A549 (cell line): ENCODE data around the gene BAIAP3. TPM values are rescaled to one million over a fixed set of nuclear protein-coding genes. Genes with fewer than 3 reads are reported as not detected.

ENCODE experiments used
- ATAC-seq, 2 experiments: fragments of 200-7000 bp in 1 of 2; fragments of >200 bp in 1 of 2; cut with Nextera tagmentation in 1 of 2; cut with Tn5 transposase in 1 of 2; 3 replicates each; pipeline versions ENCODE4 v1.8.0 to v1.9.1; 2018 to 2020; ENCODE audit warnings: mild to moderate bottlenecking in 1 of 2, moderate library complexity in 1 of 2
- CTCF ChIA-PET: fragments of 300-600 bp; sonication (Branson Sonifier 250); formaldehyde crosslinking; extraction: SDS; loops from one replicate; lab custom pipeline; 2021; ENCODE audit warnings: antibody characterized with exemption, inconsistent platforms; lab: Yijun Ruan, JAX
- POLR2A ChIA-PET: fragments of 350-600 bp; formaldehyde crosslinking; extraction: SDS; loops from one replicate; lab custom pipeline; 2021; ENCODE audit warnings: antibody characterized with exemption, inconsistent platforms; lab: Yijun Ruan, JAX
- DNase-seq, 2 experiments: peaks; one replicate each; pipeline versions ENCODE4 v3.0.0 to v3.0.0-alpha.2; 2011 to 2016; ENCODE audit warnings: low read depth in 1 of 2, low spot score in 1 of 2
- FAIRE-seq: peaks from 2 replicates; lab custom pipeline; 2011; peaks lifted over from hg19 to GRCh38; lab: Jason Lieb, UNC
- H3K27ac ChIP-seq, 2 experiments: fragments of >200 bp; sonication (Bioruptor Twin); formaldehyde crosslinking; 3 replicates each; pipeline ENCODE4 v1.5.1; 2016 to 2017
- H3K4me1 ChIP-seq: fragments of >200 bp; sonication (Bioruptor Twin); formaldehyde crosslinking; 3 replicates; pipeline ENCODE4 v1.6.1; 2016
- H3K4me2 ChIP-seq: fragments of >200 bp; sonication (Bioruptor Twin); formaldehyde crosslinking; 3 replicates; pipeline ENCODE4 v1.6.1; 2016
- H3K4me3 ChIP-seq: fragments of >200 bp; sonication (Bioruptor Twin); formaldehyde crosslinking; 3 replicates; pipeline ENCODE4 v1.5.1; 2016
- H3K9me3 ChIP-seq: fragments of >200 bp; sonication (Bioruptor Twin); formaldehyde crosslinking; 3 replicates; pipeline ENCODE4 v1.6.1; 2016
- BCL3 ChIP-seq: fragments of >200 bp; sonication (Bioruptor Twin); formaldehyde crosslinking; IDR thresholded peaks from 3 replicates; pipeline ENCODE4 v1.6.1; 2016
- CBX2 ChIP-seq: fragments of 200-600 bp; sonication (generic); IDR thresholded peaks from 2 replicates; pipeline ENCODE4 v1.6.1; 2016; ENCODE audit warnings: low read depth, mild to moderate bottlenecking, borderline replicate concordance
- CTCF ChIP-seq: fragments of >200 bp; sonication (Bioruptor Twin); formaldehyde crosslinking; IDR thresholded peaks from 3 replicates; pipeline ENCODE4 v1.5.1; 2016
- ESRRA ChIP-seq: fragments of 150-350 bp; IDR thresholded peaks from 2 replicates; pipeline ENCODE4 v1.6.1; 2014; ENCODE audit warnings: mild to moderate bottlenecking, low read length, borderline replicate concordance
- GATA3 ChIP-seq: IDR thresholded peaks from 2 replicates; pipeline ENCODE4 v1.6.1; 2012; ENCODE audit warnings: borderline replicate concordance
- HEYL ChIP-seq: fragments of 250-450 bp; sonication (Bioruptor Pico); IDR thresholded peaks from 2 replicates; pipeline ENCODE4 v1.8.0; 2021; ENCODE audit warnings: mild to moderate bottlenecking, moderate library complexity
- HMGXB4 ChIP-seq: fragments of 250-450 bp; sonication (Bioruptor Pico); IDR thresholded peaks from 2 replicates; pipeline ENCODE4 v1.5.0; 2021; ENCODE audit warnings: mild to moderate bottlenecking, moderate library complexity, borderline replicate concordance
- MAX ChIP-seq: IDR thresholded peaks from 2 replicates; pipeline ENCODE4 v1.6.1; 2012
- MAZ ChIP-seq: fragments of 150-350 bp; IDR thresholded peaks from 2 replicates; pipeline ENCODE4 v1.6.1; 2014; ENCODE audit warnings: antibody characterized with exemption, low read depth, low read length, borderline replicate concordance
- MYC ChIP-seq: IDR thresholded peaks from 2 replicates; pipeline ENCODE4 v1.6.1; 2012; ENCODE audit warnings: mild to moderate bottlenecking, inconsistent platforms, low read length, improper control_type of control experiment, borderline replicate concordance
- NR3C1 ChIP-seq: fragments of >200 bp; sonication (Bioruptor Twin); formaldehyde crosslinking; IDR thresholded peaks from 3 replicates; pipeline ENCODE4 v1.6.1; 2017
- POLR2A ChIP-seq: IDR thresholded peaks from 2 replicates; pipeline ENCODE4 v1.6.1; 2012; ENCODE audit warnings: mild to moderate bottlenecking, low read length
- TFCP2L1 ChIP-seq: fragments of 250-450 bp; sonication (Bioruptor Pico); IDR thresholded peaks from 2 replicates; pipeline ENCODE4 v1.5.0; 2021; ENCODE audit warnings: mild to moderate bottlenecking
- TP53 ChIP-seq: fragments of 250-450 bp; sonication (Bioruptor Pico); IDR thresholded peaks from 2 replicates; pipeline ENCODE4 v1.5.0; 2021; ENCODE audit warnings: mild to moderate bottlenecking, moderate library complexity
- ZC3H11A ChIP-seq: fragments of 450-650 bp; IDR thresholded peaks from 2 replicates; pipeline ENCODE4 v1.6.1; 2014; ENCODE audit warnings: antibody characterized with exemption, mild to moderate bottlenecking
- WGBS: methylation state at CpG from one replicate; pipeline ENCODE4 v1.1.6; 2017; ENCODE audit errors: missing lambda C conversion rate; 5-methylcytosine and 5-hydroxymethylcytosine counted together
- polyA plus RNA-seq, 4 experiments: library from polyadenylated mRNA; depleted of rRNA in 3 of 4; stranded (reverse); fragments of >200 nt; fragmentation: RNase III in 1 of 4; extraction: RNeasy Plus Mini Kit Qiagen cat#74134 plus additional on column Dnase treatment in 1 of 4; gene quantifications; 2 replicates in 3 of 4; 3 replicates in 1 of 4; pipeline ENCODE4 v1.2.3, GENCODE V29; 2011 to 2017

Gene BAIAP3
- polyA plus RNA-seq, 2 of the 4 experiments (the other 2 are of a cell fraction), result 0.31 to 0.32 TPM

- CTCF ChIA-PET, result interaction anchor here (11.4 kb wide), 1 partner anchor 13 kb away, joined by 127 read pairs; no protein-coding TSS in a partner anchor
- DNase-seq (no peak), FAIRE-seq (no peak), ATAC-seq (no peak)
- WGBS, result 87% methylated on average over 11 of the region's 19 CpGs
- Histone ChIP-seq H3K9me3 (no peaks in the 10 kb centered on the region), H3K4me3 (no peak overlapping the region), H3K4me1 (peaks cover 27% of the 10 kb centered on the region), H3K27ac (peak overlapping the region in 1 of 2 experiments; percentile 38; a peak in 2 of 6 replicates), H3K4me2 (no peak overlapping the region)
- POLR2A ChIA-PET, result no interaction called here
- TF ChIP-seq HMGXB4, result no peak
- TF ChIP-seq ESRRA, result no peak
- no peak for TF ChIP-seq BCL3
- TF ChIP-seq NR3C1, result no peak
- TF ChIP-seq CBX2, result no peak
These were observed 42.4 kb downstream of the BAIAP3 start for GRCh38 chr16:1375741-1376410.

- POLR2A ChIA-PET, result interaction anchor here (0.6 to 2.5 kb wide), 4 partner anchors 11 to 42 kb away, joined by 3 to 8 read pairs (median 5); no protein-coding TSS in a partner anchor
- WGBS, result 54% methylated on average over 10 of the region's 10 CpGs
- DNase-seq (no peak), ATAC-seq (peak in 1 of 2 experiments; percentile 24; a peak in 3 of 6 replicates), FAIRE-seq (no peak)
- Histone ChIP-seq H3K4me3 (peak overlapping the region; percentile 70), H3K4me1 (peaks cover 27% of the 10 kb centered on the region), H3K9me3 (no peaks in the 10 kb centered on the region), H3K4me2 (peak overlapping the region; percentile 99), H3K27ac (peak overlapping the region; percentile 93 to 100)
- CTCF ChIA-PET, result interaction anchor here (0.6 to 11.4 kb wide), 6 partner anchors 8 to 1644 kb away, joined by 3 to 127 read pairs (median 4); no protein-coding TSS in a partner anchor
- TF ChIP-seq ZC3H11A (no peak), MAX (peak; percentile 52)
These were observed 44.1 kb downstream of the BAIAP3 start for GRCh38 chr16:1377406-1378010.

- CTCF ChIA-PET, result interaction anchor here (0.6 to 11.4 kb wide), 7 partner anchors 7 to 131 kb away, joined by 3 to 127 read pairs (median 4); partner anchors contain the start of gene UQCC4
- Histone ChIP-seq H3K9me3 (no peaks in the 10 kb centered on the region), H3K27ac (peak overlapping the region; percentile 93 to 100), H3K4me1 (peaks cover 27% of the 10 kb centered on the region), H3K4me2 (peak overlapping the region; percentile 99), H3K4me3 (peak overlapping the region; percentile 70)
- ATAC-seq (peak; percentile 3 to 27; a peak in 3 of 6 replicates), DNase-seq (no peak), FAIRE-seq (no peak)
- WGBS, result 4% methylated on average over 14 of the region's 25 CpGs
- POLR2A ChIA-PET, result interaction anchor here (0.7 to 2.5 kb wide), 10 partner anchors 9 to 404 kb away, joined by 3 to 10 read pairs (median 4); partner anchors contain the start of genes NUBP2, SPSB3 and UQCC4
- TF ChIP-seq GATA3, result no peak
- TF ChIP-seq CTCF, result no peak
- TF ChIP-seq TP53, result no peak
- no peak for TF ChIP-seq HEYL (CRISPR knock-in tag)
- TF ChIP-seq POLR2A, result 0 out of 2 replicates have a peak, but pooled peaks have one; percentile 9
- TF ChIP-seq NR3C1, result no peak
- no peak for TF ChIP-seq MAZ
- peak; percentile 53; the same call in 1 of the 2 replicates for TF ChIP-seq TFCP2L1 (CRISPR knock-in tag)
- no peak for TF ChIP-seq MYC
These were observed 44.8 kb downstream of the BAIAP3 start for GRCh38 chr16:1378087-1378803.
